Astrocyte of the cerebellum (primary cell): ENCODE data around the gene MINDY4.

Experiments used
- DNase-seq: peaks from one replicate; pipeline ENCODE4 v3.0.0-alpha.2; 2011; ENCODE audit warnings: low read depth
- H3K4me3 ChIP-seq: 2 replicates; pipeline ENCODE4 v1.5.1; 2011; ENCODE audit warnings: mild to moderate bottlenecking, low read depth, low read length, moderate library complexity
- CTCF ChIP-seq: IDR thresholded peaks from 2 replicates; pipeline ENCODE4 v1.5.1; 2012; ENCODE audit warnings: low read length, low read depth, moderate library complexity, mild to moderate bottlenecking; ENCODE audit errors: missing control alignments
- in situ Hi-C: cut with HindIII; loops from 2 replicates; pipeline ENCODE4 v1.10.0; 2017; ENCODE audit warnings: low sequenced_read_pairs

The MINDY4 gene

DNA sequence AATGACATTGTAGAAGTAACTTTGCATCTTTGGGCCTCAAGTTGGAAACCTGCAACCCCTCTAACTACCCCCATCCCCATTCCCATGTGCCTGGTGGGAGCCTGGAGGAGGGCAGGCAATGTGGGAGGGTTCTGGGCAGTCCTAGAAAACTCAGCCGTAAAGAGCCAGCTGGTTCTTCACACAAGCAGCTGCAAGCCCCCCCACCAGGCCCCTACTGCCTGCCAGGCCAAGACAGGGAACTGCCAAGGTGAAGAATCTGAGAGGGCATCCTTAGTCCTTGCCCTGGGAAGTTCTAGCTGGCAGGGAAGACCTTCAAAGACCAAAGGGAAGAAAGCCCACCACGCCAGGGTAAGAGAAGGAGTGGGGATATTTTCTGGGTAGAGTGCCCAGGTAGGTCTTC, 31.5 kb upstream of the MINDY4 start:
- H3K4me3 ChIP-seq: no peak overlapping the region
- no peak for TF ChIP-seq CTCF
- no peak for DNase-seq
- in situ Hi-C loops: no loop called here

DNA sequence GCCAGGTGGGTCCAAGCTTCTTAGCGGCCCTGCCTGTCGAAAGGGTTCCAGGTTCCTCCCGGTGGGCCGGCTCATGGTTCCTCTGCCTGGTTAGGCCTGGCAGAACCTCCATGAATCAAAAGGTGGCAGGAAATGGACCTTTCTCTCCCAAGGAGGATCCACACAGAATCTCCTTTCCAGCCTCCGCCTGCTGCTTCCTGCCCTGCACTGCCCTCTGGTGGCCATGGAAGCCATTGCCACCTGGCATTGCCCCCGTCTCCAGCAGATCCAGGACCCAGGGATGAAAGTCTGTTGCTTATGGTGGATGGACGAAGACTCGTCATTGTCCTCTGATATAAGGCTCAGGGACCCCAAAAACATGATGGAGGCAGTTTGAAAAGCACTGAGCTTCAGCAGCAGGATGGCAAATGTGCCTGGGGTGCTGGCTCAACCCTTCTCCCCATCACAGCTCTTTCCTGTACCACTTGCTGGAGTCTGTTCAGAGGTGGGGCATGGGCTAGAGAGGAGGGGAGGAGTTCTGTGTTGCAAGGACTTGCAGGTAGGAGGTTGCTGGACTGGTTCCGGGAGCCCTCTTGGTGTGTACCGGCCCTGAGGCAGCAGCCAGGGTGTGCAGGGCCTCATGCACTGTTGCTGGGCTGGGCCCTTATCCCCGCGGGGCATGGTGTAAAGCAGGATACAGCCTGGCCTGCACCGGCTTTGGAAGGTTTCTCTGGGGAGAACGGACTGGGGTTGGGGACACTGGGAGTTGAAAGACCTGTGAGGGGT, 30.6 kb upstream of the MINDY4 start:
- TF ChIP-seq CTCF: peak; percentile 100
- H3K4me3 ChIP-seq: no peak overlapping the region
- in situ Hi-C loops: no loop called here
- peak; percentile 38 for DNase-seq

GRCh38 chr7:30741289-30741688, 29.9 kb upstream of the MINDY4 start:
- no peak overlapping the region for H3K4me3 ChIP-seq
- no peak for DNase-seq
- no peak for TF ChIP-seq CTCF
- in situ Hi-C loops: no loop called here

- no peak overlapping the region for H3K4me3 ChIP-seq
- no peak for DNase-seq
- in situ Hi-C loops: no loop called here
- peak; percentile 24 for TF ChIP-seq CTCF
Observed at GRCh38 chr7:30743371-30744074, 27.7 kb upstream of the MINDY4 start.

GRCh38 chr7:30744075-30744417, 27.2 kb upstream of the MINDY4 start:
- in situ Hi-C loops: no loop called here
- no peak for TF ChIP-seq CTCF
- no peak overlapping the region for H3K4me3 ChIP-seq
- no peak for DNase-seq

- in situ Hi-C loops: loop anchor here (5.0 kb wide), 1 partner anchor 43 kb away; no protein-coding TSS in a partner anchor
- H3K4me3 ChIP-seq: no peak overlapping the region
- no peak for TF ChIP-seq CTCF
- no peak for DNase-seq
Observed at GRCh38 chr7:30745261-30745941, 25.8 kb upstream of the MINDY4 start.
